GM21381 (cell line): ENCODE data around the gene PNLIPRP3.

Experiments
- ATAC-seq: cut with Tn5 transposase; IDR thresholded peaks from one replicate; pipeline ENCODE4 v1.9.1; 2021; ENCODE audit warnings: mild to moderate bottlenecking, moderate library complexity; ENCODE audit not compliant: unreplicated experiment

The PNLIPRP3 gene

DNA sequence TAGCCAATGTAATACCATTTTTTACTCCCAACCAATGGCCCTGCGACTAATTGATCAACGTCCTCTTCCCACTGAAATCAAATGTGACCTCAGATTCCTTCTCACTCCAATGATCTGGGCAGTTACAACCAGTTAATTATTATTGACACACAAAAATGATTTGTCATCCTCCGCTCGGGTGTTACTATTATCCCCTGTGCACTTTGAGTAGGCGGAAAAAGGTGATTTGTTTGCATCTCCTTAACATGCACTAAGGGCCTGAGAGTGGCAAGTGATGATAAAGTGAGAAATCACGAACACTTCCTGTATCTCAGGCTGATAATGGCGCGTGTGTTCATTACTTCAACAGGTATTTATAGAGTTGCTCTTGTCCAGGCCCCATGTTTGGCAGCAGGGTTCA lies 77.1 kb downstream of the PNLIPRP3 start:
- no peak for ATAC-seq

DNA sequence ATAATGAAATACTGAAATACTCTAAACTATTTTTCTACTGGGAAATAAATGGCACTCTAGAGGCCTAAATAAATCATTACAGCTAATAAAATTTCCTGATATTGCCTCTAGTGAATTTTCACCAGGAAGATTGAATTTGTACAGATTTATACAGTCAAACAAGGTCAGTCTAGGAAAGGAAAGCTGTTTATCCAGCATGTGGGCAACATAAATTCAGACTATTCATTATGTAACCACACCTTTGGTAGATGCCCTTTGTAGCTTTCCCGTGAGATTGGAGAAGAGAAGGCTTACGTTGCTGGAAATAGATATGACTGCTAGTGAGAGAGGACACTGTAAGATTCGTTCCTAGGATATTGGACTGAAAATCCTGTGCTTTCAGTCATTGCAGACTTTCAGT lies 82.9 kb downstream of the PNLIPRP3 start:
- no peak for ATAC-seq

DNA sequence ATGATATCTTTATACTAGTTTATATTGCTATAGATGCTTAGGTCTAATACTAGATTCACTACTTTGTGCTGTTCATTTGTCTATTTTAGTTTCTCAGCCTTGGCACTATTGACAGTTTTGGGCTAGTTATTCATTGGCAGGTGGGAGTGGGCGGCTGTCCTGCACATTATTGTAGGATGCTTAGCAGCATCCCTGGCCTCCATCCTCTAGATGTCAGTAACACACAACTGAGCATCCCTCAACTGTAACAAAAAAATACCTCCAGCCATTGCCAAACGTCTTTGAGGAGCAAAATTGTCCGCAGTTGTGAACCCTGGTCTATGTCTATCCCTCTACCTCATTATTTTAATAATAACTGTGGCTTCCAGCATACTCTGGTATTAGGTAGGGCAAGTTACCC lies 83.7 kb downstream of the PNLIPRP3 start:
- ATAC-seq, result no peak

DNA sequence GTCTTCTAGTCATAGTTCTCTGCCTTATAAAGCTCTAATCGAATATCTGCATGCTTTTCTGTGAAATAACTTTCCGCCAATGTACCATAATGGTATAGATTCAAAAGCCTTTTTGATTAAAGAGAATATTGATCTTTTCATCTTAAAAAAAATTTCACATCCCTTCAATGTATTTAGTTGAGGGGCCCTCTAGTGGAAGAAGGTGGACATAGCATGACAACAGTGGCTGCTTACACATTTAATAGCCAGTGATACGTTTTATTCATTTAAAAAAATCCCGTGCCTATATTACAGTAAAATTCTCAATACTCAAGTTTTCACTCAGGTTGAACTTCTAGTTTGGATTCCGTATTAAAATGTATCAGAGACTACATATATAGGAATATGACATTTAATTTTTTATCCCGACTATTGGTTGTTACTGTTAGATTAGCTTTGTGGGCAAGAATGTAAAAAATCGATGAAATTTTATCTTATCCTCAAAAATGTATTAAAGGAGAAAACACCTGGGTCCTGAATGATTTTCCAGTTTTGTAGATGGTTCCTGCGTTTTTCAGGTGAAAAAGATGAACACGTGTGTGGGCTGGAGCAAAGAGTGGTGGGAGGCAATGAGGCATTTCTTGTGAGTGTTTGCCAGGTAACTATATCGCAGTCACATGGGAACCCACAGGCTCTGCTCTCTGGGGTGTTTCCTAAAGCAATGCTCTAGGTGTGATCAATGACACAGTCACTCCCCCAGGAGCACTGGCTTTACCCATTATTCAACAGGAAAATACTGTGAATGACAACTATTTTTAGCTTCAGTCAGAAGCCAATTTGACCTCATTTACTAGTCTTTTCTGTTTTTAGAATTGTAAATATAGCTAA lies 94.0 kb downstream of the PNLIPRP3 start:
- peak; percentile 71 for ATAC-seq

DNA sequence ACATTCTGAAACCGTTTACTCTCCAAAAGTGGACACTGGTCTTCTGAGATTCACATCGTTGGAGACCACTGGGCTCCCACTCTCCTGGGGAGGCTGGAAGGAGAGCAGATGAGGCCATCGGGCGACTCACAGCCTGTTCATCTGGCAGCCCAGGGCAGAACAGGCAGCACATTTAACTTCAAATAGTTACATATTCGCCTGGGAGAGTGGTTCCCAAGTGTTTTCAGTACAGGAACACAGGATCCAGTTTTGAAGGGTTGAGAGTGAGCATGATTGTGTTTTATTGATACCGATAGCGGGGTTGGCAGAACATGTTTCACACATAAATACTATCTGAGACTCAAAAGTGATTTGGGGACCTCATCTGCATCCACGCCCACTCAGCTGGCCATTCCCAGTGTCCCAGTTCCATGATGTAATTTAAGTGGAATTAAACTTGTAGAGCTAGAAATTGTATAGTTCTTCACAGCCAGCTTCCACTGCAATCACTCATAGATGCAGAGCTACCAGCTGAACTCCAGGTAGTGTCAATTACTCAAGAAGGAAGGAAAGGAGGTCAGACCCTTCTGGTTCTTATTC lies 95.2 kb downstream of the PNLIPRP3 start:
- ATAC-seq, result no peak

DNA sequence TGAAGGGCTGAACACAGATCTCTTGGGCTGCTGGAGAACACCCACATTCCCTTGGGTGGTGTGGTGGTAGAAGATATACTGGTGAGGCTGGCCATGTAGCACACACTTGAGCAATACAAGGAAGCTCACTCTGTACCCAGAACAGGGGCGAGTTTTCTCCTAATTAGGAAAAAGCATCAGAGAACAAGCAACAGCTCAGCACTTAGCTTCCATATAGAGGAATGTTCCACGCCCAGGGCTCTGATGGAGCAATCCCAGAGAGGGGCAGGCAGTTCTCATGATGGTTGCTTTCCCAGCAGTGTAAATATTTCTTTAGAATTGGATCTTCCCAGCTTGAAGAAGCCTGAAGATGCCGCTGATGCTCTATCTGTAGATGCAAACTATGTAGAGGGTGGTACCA lies 97.1 kb downstream of the PNLIPRP3 start:
- no peak for ATAC-seq

DNA sequence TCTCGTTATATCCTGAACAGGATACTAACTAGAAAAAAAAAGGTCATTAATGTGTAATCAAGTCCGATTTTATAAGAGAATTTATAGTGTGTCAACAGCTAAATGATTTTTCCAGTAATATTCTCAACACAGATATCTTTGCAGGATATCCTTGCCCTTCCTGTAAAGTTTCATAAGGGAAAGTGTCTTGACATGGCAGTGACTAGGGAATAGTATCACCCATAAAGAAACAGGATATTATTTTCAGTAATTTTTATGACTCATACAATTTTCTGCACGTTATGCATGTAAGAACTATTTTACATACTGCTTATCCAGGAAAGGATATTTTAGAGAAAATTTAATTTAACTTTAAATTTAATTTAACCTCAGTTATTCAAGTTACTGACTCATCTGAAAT lies 98.6 kb downstream of the PNLIPRP3 start:
- ATAC-seq, result no peak
